WI38 (cell line): ENCODE results near the gene MBD3L5.
"Not testable (repeated sequence)": the region's sequence is repeated elsewhere in the genome, so short reads cannot be mapped to it uniquely, and the experiment has no call there.

Source experiments
- H3K4me3 ChIP-seq: 2 replicates; pipeline ENCODE4 v1.5.1; 2011; ENCODE audit warnings: low read depth, mild to moderate bottlenecking, control low read depth, low read length
- TF ChIP-seq, protein P1 (sequence below): IDR thresholded peaks from 2 replicates; pipeline ENCODE4 v1.5.1; 2012; ENCODE audit warnings: low read depth, mild to moderate bottlenecking, control low read depth, low read length

The MBD3L5 gene

GRCh38 chr19:7063764-7064418, 33.5 kb downstream of the MBD3L5 start:
- H3K4me3 ChIP-seq: no peak overlapping the region
- TF ChIP-seq, protein P1, sequence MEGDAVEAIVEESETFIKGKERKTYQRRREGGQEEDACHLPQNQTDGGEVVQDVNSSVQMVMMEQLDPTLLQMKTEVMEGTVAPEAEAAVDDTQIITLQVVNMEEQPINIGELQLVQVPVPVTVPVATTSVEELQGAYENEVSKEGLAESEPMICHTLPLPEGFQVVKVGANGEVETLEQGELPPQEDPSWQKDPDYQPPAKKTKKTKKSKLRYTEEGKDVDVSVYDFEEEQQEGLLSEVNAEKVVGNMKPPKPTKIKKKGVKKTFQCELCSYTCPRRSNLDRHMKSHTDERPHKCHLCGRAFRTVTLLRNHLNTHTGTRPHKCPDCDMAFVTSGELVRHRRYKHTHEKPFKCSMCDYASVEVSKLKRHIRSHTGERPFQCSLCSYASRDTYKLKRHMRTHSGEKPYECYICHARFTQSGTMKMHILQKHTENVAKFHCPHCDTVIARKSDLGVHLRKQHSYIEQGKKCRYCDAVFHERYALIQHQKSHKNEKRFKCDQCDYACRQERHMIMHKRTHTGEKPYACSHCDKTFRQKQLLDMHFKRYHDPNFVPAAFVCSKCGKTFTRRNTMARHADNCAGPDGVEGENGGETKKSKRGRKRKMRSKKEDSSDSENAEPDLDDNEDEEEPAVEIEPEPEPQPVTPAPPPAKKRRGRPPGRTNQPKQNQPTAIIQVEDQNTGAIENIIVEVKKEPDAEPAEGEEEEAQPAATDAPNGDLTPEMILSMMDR: no peak

DNA sequence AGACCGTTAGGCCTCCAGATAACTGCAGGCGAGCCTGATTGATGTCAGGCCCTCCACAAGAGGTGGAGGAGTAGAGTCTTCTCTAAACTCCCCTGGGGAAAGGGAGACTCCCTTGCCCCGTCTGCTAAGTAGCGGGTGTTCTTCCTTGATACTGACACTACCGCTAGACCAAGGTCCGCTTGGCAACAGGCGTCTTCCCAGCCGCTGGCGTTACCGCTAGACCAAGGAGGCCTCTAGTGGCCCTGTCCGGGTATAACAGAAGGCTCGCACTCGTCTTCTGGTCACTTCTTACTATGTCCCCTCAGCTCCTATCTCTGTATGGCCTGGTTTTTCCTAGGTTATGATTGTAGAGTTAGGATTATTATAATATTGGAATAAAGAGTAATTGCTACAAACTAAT, 36.7 kb downstream of the MBD3L5 start:
- not testable (repeated sequence) for H3K4me3 ChIP-seq
- TF ChIP-seq, protein P1: 0 out of 2 replicates have a peak, but pooled peaks have one; percentile 8

- no peak overlapping the region for H3K4me3 ChIP-seq
- TF ChIP-seq, protein P1: no peak
Measured at GRCh38 chr19:7067716-7068115, 37.3 kb downstream of the MBD3L5 start.

GRCh38 chr19:7068599-7068998, 38.2 kb downstream of the MBD3L5 start:
- TF ChIP-seq, protein P1: no peak
- H3K4me3 ChIP-seq: no peak overlapping the region

- H3K4me3 ChIP-seq: peak within 1 kb of the TSS; percentile 99
- TF ChIP-seq, protein P1: no peak
Measured at GRCh38 chr19:7069042-7069903, 38.9 kb downstream of the MBD3L5 start, which contains the start of gene ZNF557. Gene ZNF557, plus strand, starts transcription at chr19:7069703. Its CDS starts 5,372 bp downstream, at chr19:7075075.

DNA sequence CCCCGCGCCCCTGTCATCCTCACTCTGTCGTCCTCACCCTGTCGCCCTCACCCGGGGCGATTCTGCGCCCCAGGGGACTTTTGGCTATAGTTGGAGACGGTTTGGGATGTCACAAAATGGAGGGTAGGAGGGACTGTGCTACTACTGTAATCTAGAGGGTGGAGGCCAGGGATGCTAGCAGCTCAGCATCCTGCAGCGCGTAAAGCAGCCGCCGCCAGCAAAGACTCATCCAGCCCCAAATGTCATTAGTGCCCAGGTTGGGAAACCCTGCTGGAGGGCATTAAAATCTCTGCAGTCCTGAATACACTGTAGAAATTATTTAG, 39.5 kb downstream of the MBD3L5 start:
- TF ChIP-seq, protein P1: no peak
- peak overlapping the region; percentile 99 for H3K4me3 ChIP-seq

DNA sequence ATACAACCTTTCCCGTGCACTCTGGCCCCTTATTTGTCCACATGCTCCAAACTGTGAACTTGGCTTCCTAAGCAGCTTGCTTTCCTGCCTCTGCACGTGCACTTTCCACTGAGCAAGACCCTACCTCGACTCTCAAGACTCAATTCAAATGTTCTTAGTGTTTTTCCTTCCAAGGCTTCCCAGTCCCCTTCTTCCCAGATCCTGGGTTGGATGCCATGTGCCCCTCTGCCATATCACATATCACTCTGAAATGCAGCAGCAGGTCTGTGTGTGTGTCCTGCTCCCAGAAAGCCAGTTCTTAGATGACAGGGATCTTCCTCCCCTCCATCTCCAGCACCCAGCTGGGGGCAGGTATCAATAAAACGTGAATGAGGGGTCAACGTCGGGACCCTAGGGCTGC, 42.2 kb downstream of the MBD3L5 start:
- no peak overlapping the region for H3K4me3 ChIP-seq
- TF ChIP-seq, protein P1: no peak
